ENCODE measurements around the gene OR13J1. TPM values are rescaled to one million over a fixed set of nuclear protein-coding genes. Genes with fewer than 3 reads are reported as not detected.

Gene OR13J1
- total and polyA plus RNA-seq, 2 donors from 2014 or later = not detected

- DNase-seq (peak; percentile 78 to 93 (median 83)), FAIRE-seq (no peak)
- H3K4me3 ChIP-seq (ENCODE audit: low read length in 3 of 3) = peak overlapping the region in 2 of 3 donors; percentile 11 to 14
- TF ChIP-seq CTCF (IDR thresholded peaks at IDR 0.05; ENCODE audit: borderline replicate concordance, extremely low read depth, insufficient read depth) = no peak
- peak overlapping the region; percentile 90 to 96 for H3K27ac ChIP-seq (ENCODE audit: low read depth in 2 of 2, low read length in 2 of 2)
- H3K9ac ChIP-seq (ENCODE audit: low read length in 3 of 3) = peak overlapping the region in 2 of 3 donors; percentile 58 to 62
- H3K4me1 ChIP-seq (ENCODE audit: control insufficient read depth in 2 of 3, insufficient read depth in 2 of 3, low read depth in 1 of 3, low read length in 3 of 3) = peaks cover 8 to 65% (median 38%) of the 10 kb centered on the region in 3 donors
- no peaks in the 10 kb centered on the region for H3K27me3 ChIP-seq (ENCODE audit: control insufficient read depth, insufficient read depth, low read length)
- H3K9me3 ChIP-seq (ENCODE audit: control insufficient read depth in 2 of 3, insufficient read depth in 1 of 3, low read length in 3 of 3) = no peaks in the 10 kb centered on the region
- intact Hi-C loops (cut with DNase I) = no loop called here
- H3K36me3 ChIP-seq (ENCODE audit: control insufficient read depth in 2 of 3, insufficient read depth in 3 of 3, low read length in 3 of 3) = no peaks in the 10 kb centered on the region
Observed at GRCh38 chr9:35907711-35908503, 37.7 kb upstream of the OR13J1 start.

GRCh38 chr9:35906923-35907699, 36.9 kb upstream of the OR13J1 start:
- Histone ChIP-seq H3K27ac (ENCODE audit: low read depth in 2 of 2, low read length in 2 of 2) (peak overlapping the region; percentile 90 to 96), H3K27me3 (ENCODE audit: control insufficient read depth, insufficient read depth, low read length) (no peaks in the 10 kb centered on the region), H3K9me3 (ENCODE audit: control insufficient read depth in 2 of 3, insufficient read depth in 1 of 3, low read length in 3 of 3) (no peaks in the 10 kb centered on the region), H3K36me3 (ENCODE audit: control insufficient read depth in 2 of 3, insufficient read depth in 3 of 3, low read length in 3 of 3) (no peaks in the 10 kb centered on the region), H3K4me3 (ENCODE audit: low read length in 3 of 3) (peak overlapping the region in 2 of 3 donors; percentile 11 to 22), H3K4me1 (ENCODE audit: control insufficient read depth in 2 of 3, insufficient read depth in 2 of 3, low read depth in 1 of 3, low read length in 3 of 3) (peaks cover 8 to 61% (median 38%) of the 10 kb centered on the region in 3 donors), H3K9ac (ENCODE audit: low read length in 3 of 3) (peak overlapping the region in 2 of 3 donors; percentile 58 to 62)
- no peak for FAIRE-seq
- intact Hi-C loops (cut with DNase I) = no loop called here
- DNase-seq = peak; percentile 25 to 89 (median 55)
- TF ChIP-seq CTCF (IDR thresholded peaks at IDR 0.05; ENCODE audit: borderline replicate concordance, extremely low read depth, insufficient read depth) = no peak

- TF ChIP-seq CTCF (IDR thresholded peaks at IDR 0.05; ENCODE audit: borderline replicate concordance, extremely low read depth, insufficient read depth) = no peak
- DNase-seq = peak; percentile 62 to 97 (median 74)
- no peak for FAIRE-seq
- Histone ChIP-seq H3K36me3 (ENCODE audit: control insufficient read depth in 2 of 3, insufficient read depth in 3 of 3, low read length in 3 of 3) (no peaks in the 10 kb centered on the region), H3K27ac (ENCODE audit: low read depth in 2 of 2, low read length in 2 of 2) (peak within 1 kb of the TSS; percentile 90 to 96), H3K4me1 (ENCODE audit: control insufficient read depth in 2 of 3, insufficient read depth in 2 of 3, low read depth in 1 of 3, low read length in 3 of 3) (peaks cover 8 to 59% (median 38%) of the 10 kb centered on the region in 3 donors), H3K4me3 (ENCODE audit: low read length in 3 of 3) (peak within 1 kb of the TSS in 2 of 3 donors; percentile 14 to 22), H3K27me3 (ENCODE audit: control insufficient read depth, insufficient read depth, low read length) (no peaks in the 10 kb centered on the region), H3K9ac (ENCODE audit: low read length in 3 of 3) (peak within 1 kb of the TSS in 2 of 3 donors; percentile 43 to 58), H3K9me3 (ENCODE audit: control insufficient read depth in 2 of 3, insufficient read depth in 1 of 3, low read length in 3 of 3) (no peaks in the 10 kb centered on the region)
- intact Hi-C loops (cut with DNase I) = no loop called here
Observed at GRCh38 chr9:35905912-35906679, 35.9 kb upstream of the OR13J1 start, which contains the start of gene HRCT1. HRCT1 (plus strand) TSS chr9:35906202; CDS start chr9:35906288, 86 bp downstream.
